C4-2B (cell line): ENCODE data around the gene NOTCH3.

Experiments used
- H3K27ac ChIP-seq: fragments of 450-650 bp; 2 replicates; pipeline ENCODE4 v1.5.1; 2017
- ZFX ChIP-seq: fragments of 450-650 bp; IDR thresholded peaks from 2 replicates; pipeline ENCODE4 v1.6.1; 2017
- TF ChIP-seq, protein P1 (sequence below): fragments of 450-650 bp; conservative IDR thresholded peaks from 2 replicates; pipeline ENCODE4 v1.5.1; 2017; ENCODE audit warnings: mild to moderate bottlenecking

Gene NOTCH3

DNA sequence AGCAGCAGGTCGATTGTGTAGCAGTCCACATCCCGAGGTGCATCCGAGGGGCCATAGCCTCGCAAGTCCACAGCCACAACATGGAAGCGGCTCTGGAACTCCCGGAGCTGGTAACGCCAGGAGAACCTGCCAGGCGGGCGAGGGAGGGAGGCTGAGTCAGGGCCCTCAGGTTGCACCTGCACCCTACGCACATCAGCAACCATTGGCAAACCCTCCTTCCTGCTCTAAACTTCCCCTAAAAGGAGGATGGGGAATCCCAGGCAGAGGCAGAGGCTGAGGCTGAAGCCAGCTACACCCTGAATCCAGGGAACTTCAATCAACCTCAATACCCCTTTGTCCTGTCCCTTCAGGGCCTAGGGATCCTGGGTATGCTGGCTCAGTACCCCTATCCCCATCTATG lies 30.5 kb upstream of the NOTCH3 start:
- TF ChIP-seq, protein P1, sequence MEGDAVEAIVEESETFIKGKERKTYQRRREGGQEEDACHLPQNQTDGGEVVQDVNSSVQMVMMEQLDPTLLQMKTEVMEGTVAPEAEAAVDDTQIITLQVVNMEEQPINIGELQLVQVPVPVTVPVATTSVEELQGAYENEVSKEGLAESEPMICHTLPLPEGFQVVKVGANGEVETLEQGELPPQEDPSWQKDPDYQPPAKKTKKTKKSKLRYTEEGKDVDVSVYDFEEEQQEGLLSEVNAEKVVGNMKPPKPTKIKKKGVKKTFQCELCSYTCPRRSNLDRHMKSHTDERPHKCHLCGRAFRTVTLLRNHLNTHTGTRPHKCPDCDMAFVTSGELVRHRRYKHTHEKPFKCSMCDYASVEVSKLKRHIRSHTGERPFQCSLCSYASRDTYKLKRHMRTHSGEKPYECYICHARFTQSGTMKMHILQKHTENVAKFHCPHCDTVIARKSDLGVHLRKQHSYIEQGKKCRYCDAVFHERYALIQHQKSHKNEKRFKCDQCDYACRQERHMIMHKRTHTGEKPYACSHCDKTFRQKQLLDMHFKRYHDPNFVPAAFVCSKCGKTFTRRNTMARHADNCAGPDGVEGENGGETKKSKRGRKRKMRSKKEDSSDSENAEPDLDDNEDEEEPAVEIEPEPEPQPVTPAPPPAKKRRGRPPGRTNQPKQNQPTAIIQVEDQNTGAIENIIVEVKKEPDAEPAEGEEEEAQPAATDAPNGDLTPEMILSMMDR, result no peak
- TF ChIP-seq ZFX, result no peak
- no peak overlapping the region for H3K27ac ChIP-seq

DNA sequence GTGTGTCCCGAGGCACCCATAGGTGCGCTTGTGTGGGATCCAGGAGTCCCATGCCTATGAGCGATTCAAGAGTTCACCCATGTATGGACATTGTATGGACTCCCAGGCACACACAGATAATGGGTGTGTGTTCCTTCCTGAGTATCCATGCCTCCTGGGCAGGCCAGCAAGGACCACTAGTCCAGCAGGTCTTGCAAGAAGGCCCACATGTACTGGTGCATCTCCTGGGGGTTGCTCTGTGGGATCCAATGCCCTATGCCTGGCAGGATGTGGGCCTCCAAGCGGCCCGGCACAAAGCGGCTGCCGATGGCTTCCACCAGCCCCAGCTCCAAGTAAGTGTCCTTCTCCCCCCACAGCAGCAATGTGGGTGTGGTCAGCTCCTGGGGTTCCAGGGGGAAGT lies 26.5 kb upstream of the NOTCH3 start:
- TF ChIP-seq ZFX, result no peak
- TF ChIP-seq, protein P1, result no peak
- no peak overlapping the region for H3K27ac ChIP-seq

DNA sequence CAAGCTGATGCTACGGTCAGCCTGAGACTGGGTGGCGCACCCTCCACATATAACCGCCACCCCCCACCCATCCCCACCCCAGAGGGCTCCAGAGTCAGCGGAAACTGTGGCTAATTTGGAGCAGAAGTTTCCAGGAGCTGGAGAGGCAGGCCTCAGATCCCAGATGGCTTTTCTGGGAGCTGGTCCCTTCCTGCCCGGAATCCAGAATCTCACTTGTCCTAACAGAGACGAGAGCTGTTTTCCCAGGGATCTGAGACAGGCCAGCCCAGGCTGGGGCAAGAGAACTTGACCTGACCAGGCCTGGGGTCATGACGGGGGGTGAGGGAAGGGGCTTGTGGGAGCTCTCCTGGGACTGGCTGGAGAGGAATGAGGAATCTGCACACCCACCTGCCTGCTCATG lies 25.0 kb upstream of the NOTCH3 start:
- H3K27ac ChIP-seq, result no peak overlapping the region

DNA sequence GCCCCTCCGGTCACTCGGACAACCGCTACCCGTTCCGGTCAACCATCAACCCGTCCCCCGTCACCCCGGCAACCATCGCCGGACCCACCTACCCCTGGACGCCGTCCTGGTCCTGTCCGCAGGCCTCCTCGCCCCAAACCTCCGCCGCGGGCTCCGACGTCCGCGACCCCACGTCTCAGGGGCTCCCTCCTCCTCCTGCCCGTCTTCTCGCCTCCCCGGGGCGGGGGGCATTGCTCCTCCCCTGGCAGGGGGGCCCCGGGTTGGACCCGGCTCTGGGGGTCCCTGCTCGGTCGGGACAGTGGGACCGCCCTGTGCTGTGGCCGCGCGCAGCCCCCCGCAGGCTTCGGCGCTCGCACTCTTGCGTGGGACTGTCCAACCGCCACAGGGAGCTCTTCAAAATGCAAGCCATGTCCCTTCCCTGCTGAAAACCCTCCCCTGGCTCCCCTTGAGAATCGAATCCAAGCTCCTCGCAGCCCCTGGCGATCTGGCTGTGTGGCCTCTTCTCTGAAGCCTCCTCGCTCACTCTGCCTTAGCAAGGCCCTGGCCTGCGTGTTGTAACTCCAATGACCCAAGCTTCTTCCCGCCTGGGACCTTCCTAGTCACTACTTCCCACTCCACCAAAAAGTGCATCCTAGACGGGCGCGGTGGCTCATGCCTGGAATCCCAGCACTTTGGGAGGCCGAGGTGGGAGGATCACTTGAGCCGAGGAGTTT lies 23.0 kb upstream of the NOTCH3 start:
- TF ChIP-seq, protein P1, result no peak
- no peak for TF ChIP-seq ZFX
- H3K27ac ChIP-seq, result peak overlapping the region; percentile 19; the same call in 1 of the 2 replicates

More for the DNA sequence above, 25.0 kb upstream of the NOTCH3 start:
- TF ChIP-seq, protein P1, result no peak
- TF ChIP-seq ZFX, result no peak

DNA sequence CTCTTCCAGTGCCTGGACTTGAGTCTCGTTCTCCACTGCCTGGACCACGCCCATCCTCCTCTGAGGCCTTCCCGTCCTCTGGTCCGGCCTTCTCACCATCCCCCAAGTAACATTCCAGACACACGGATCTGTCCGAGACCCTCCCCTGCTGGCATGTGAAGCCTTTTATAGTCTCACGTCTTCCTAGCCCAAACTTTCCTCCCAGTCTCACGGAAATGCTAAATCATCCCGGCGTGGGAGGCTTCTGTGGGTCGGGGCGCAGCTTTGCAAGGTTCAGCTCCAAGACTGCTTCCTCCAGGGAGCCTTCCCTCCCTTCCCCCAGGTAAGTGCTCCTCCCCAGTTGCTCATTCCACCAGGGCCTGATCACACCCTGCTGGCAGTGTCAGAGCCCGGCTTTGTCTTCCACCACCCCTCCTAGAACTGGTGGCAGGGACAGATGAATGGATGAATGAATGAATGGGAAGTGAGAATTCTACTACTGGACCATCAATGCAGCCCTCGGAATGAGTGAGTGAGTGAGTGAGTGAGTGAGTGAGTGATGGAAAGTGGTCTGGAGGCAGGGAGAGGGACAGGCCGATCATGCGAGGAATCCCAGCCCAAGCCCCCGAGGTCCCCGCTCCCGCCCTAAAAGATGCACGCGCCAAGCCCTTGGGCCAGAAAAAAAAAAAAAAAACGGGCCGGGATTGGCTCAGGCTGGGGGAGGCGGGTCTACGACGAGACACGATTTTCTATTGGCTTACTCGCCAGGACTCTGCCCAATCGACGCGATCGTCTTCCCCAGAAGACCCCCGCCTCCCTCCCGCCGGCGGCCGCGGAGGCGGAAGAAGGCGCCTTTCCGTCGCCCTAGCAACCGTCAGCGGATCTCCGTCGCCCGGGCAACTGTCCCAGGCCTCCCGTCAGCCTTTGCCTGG lies 22.2 kb upstream of the NOTCH3 start:
- peak overlapping the region; percentile 19; the same call in 1 of the 2 replicates for H3K27ac ChIP-seq
- TF ChIP-seq ZFX, result no peak

DNA sequence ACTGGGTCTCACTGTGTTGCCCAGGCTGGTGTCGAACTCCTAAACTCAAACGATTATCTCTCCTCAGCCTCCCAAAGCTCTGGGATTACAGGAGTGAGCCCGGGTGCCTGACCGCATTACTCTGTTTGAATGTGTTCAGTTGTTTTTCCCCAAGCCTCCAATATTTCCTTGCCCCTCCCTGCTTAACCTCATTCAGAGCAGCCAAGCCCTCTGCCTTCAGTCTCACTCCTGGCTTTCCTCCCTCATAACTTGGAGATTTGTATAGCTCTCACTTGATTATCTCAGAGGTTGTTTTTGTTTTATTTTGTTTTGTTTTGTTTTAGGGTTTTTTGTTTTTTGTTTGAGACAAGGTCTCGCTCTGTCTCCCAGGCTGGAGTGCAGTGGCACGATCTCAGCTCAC lies 20.0 kb upstream of the NOTCH3 start:
- TF ChIP-seq, protein P1, result no peak
- no peak for TF ChIP-seq ZFX
- no peak overlapping the region for H3K27ac ChIP-seq

DNA sequence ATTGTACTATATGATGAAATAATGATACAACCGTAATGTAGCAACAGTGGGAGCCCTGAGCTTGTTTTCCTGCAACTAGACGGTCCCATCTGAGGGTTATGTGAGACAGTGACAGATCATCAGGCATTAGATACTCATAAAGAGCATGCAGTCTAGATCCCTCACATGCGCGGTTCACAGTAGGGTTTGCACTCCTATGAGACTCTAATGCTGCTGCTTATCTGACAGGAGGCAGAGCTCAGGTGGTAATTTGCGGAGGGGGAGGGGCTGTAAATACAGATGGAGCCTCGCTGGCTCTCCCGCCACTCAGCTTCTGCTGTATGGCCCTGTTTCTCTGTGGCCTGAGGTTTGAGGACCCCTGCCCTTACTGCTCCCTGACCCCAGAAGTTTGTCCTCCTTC lies 17.7 kb upstream of the NOTCH3 start:
- H3K27ac ChIP-seq, result no peak overlapping the region
- no peak for TF ChIP-seq ZFX
- TF ChIP-seq, protein P1, result no peak
